K562 (cell line): Measurements from ENCODE around the gene RPUSD1. TPM values are rescaled to one million over a fixed set of nuclear protein-coding genes. Genes with fewer than 3 reads are reported as not detected.
A peak's percentile ranks its signal among the peaks of the same experiment; 100 is the strongest.

ENCODE experiments used
- ATAC-seq: fragments of 200-7000 bp; cut with Tn5 transposase; 3 replicates; pipeline ENCODE4 v1.9.1; 2020; ENCODE audit warnings: moderate library complexity
- BruUV-seq: library from RNA; stranded (reverse); fragments of 400-500 nt; replicated peaks from 2 replicates; lab custom pipeline; 2021; lab: Mats Ljungman, UMichigan
- CTCF ChIA-PET: fragments of 300-600 bp; formaldehyde crosslinking; extraction: SDS; loops from one replicate; lab custom pipeline; 2021; ENCODE audit warnings: low intra/inter-chr PET ratio; lab: Yijun Ruan, JAX
- POLR2A ChIA-PET: fragments of 300-600, 350-650 bp; sonication (Branson Sonifier 250); formaldehyde crosslinking; extraction: SDS; loops from one replicate; lab custom pipeline; 2021; ENCODE audit warnings: antibody characterized with exemption, inconsistent platforms; lab: Yijun Ruan, JAX
- DNase-seq, 4 experiments: peaks; one replicate each; pipeline versions ENCODE4 v3.0.0 to v3.0.0-alpha.2; 2011 to 2018; ENCODE audit warnings: low spot score in 3 of 4, mixed read lengths in 3 of 4; ENCODE audit errors: extremely low read depth in 1 of 4
- FAIRE-seq: peaks from 2 replicates; lab custom pipeline; 2011; peaks lifted over from hg19 to GRCh38; lab: Jason Lieb, UNC
- H2AFZ ChIP-seq: 2 replicates; pipeline ENCODE4 v1.6.0; 2011; ENCODE audit warnings: low read depth, low read length, control low read depth, inconsistent platforms
- H3K27ac ChIP-seq: fragments of 200-600 bp; 3 replicates; pipeline ENCODE4 v1.8.0; 2011; ENCODE audit warnings: low read depth, mild to moderate bottlenecking, control low read depth, inconsistent platforms, low read length, moderate library complexity, mixed read lengths; ENCODE audit errors: extremely low read depth
- H3K27me3 ChIP-seq, 2 experiments: fragments of 300-600 bp in 1 of 2; 2 replicates in 1 of 2; 3 replicates in 1 of 2; pipeline versions ENCODE4 v1.6.0 to v1.8.0; 2011; ENCODE audit warnings: inconsistent platforms in 2 of 2, low read length in 2 of 2, mild to moderate bottlenecking in 1 of 2, mixed read lengths in 1 of 2, moderate library complexity in 1 of 2; ENCODE audit not compliant: control insufficient read depth in 2 of 2, insufficient read depth in 2 of 2
- H3K36me3 ChIP-seq: fragments of 300-600 bp; 3 replicates; pipeline ENCODE4 v1.8.0; 2011; ENCODE audit warnings: mild to moderate bottlenecking, low read length, inconsistent platforms; ENCODE audit not compliant: control insufficient read depth, insufficient read depth
- H3K4me1 ChIP-seq, 2 experiments: fragments of 200-600 bp in 1 of 2; replicated peaks in 1 of 2; 2 replicates in 1 of 2; 3 replicates in 1 of 2; pipeline versions ENCODE4 v1.5.1 to v1.8.0; 2011; ENCODE audit warnings: inconsistent platforms in 2 of 2, low read length in 2 of 2, mild to moderate bottlenecking in 1 of 2, mixed read lengths in 1 of 2, moderate library complexity in 1 of 2; ENCODE audit not compliant: control insufficient read depth in 2 of 2, insufficient read depth in 2 of 2
- H3K4me2 ChIP-seq: 2 replicates; pipeline ENCODE4 v1.6.1; 2011; ENCODE audit warnings: low read length, control low read depth, inconsistent platforms, mixed read lengths; ENCODE audit not compliant: insufficient read depth
- H3K4me3 ChIP-seq: fragments of 200-600 bp; sonication (generic), shearing (Covaris generic); 2 replicates; pipeline ENCODE4 v1.5.1; 2016; ENCODE audit warnings: control low read depth, inconsistent platforms
- H3K79me2 ChIP-seq: fragments of 200-600 bp; 3 replicates; pipeline ENCODE4 v1.8.0; 2011; ENCODE audit warnings: low read length, inconsistent platforms; ENCODE audit not compliant: control insufficient read depth, insufficient read depth
- H3K9ac ChIP-seq, 2 experiments: 2 replicates each; pipeline versions ENCODE4 v1.6.0 to v1.6.1; 2011; ENCODE audit warnings: low read depth in 2 of 2, low read length in 2 of 2, control low read depth in 1 of 2, inconsistent platforms in 1 of 2, mild to moderate bottlenecking in 1 of 2, mixed read lengths in 1 of 2; ENCODE audit not compliant: insufficient read depth in 1 of 2
- H3K9me1 ChIP-seq: one replicate; pipeline ENCODE4 v1.6.0; 2011; ENCODE audit warnings: inconsistent platforms, mild to moderate bottlenecking, low read length, moderate library complexity; ENCODE audit not compliant: control insufficient read depth, insufficient read depth
- H3K9me3 ChIP-seq: replicated peaks from 2 replicates; pipeline ENCODE4 v1.5.1; 2011; ENCODE audit warnings: low read depth, low read length, inconsistent platforms; ENCODE audit not compliant: control insufficient read depth, insufficient read depth
- H4K20me1 ChIP-seq: replicated peaks from 2 replicates; pipeline ENCODE4 v1.6.1; 2011; ENCODE audit warnings: low read length, inconsistent platforms, mixed read lengths; ENCODE audit not compliant: control insufficient read depth, insufficient read depth
- BMI1 ChIP-seq: fragments of 150-350 bp; IDR thresholded peaks from 2 replicates; pipeline ENCODE4 v1.6.1; 2014; ENCODE audit warnings: low read length
- ILK ChIP-seq: fragments of 450-650 bp; IDR thresholded peaks from 2 replicates; pipeline ENCODE4 v1.6.1; 2016; ENCODE audit warnings: missing genetic modification characterization, low read depth, mild to moderate bottlenecking, missing compliant biosample characterization, moderate library complexity, borderline replicate concordance
- IRF2 ChIP-seq: sonication (generic); formaldehyde crosslinking; IDR thresholded peaks from 2 replicates; pipeline ENCODE4 v1.8.1; 2022; ENCODE audit warnings: mild to moderate bottlenecking, missing genetic modification reagents
- RBFOX2 ChIP-seq: fragments of 200-400 bp; formaldehyde crosslinking; IDR thresholded peaks from 2 replicates; pipeline ENCODE4 v1.6.1; 2017; ENCODE audit warnings: low read depth, mild to moderate bottlenecking, low read length, moderate library complexity
- WGBS: fragments of 100-300 bp; shearing (Covaris generic); methylation state at CpG from one replicate; pipeline ENCODE4 v1.1.6; 2016; ENCODE audit warnings: low coverage, mixed read lengths; ENCODE audit not compliant: insufficient coverage; ENCODE audit errors: missing lambda C conversion rate; 5-methylcytosine and 5-hydroxymethylcytosine counted together
- in situ Hi-C: fragments of 300-500 bp; cut with MboI; formaldehyde crosslinking; loops from 4 replicates; pipeline ENCODE4 v1.15.0; 2018; ENCODE audit warnings: inconsistent platforms, mixed read lengths
- intact Hi-C: fragments of 100-400 bp; cut with micrococcal nuclease; formaldehyde crosslinking; loops from 2 replicates; pipeline ENCODE4 v1.14.2; 2022
- polyA plus RNA-seq, 8 experiments: library from polyadenylated mRNA; depleted of rRNA in 4 of 8; stranded (reverse) in 5 of 8; unstranded in 3 of 8; fragments of >200 nt; fragmentation: Nextera tagmentation in 2 of 8; fragmentation: Illumina TruSeq in 1 of 8; extraction: Ambion mirVana in 2 of 8; extraction: Trizol in 1 of 8; gene quantifications; 2 replicates each; pipeline versions ENCODE4 v1.2.1 to v1.2.3, GENCODE V29; 2011 to 2014; ENCODE audit warnings: inconsistent platforms in 1 of 8, missing spikeins in 1 of 8
- total RNA-seq, 7 experiments: library from RNA; depleted of rRNA in 6 of 7; stranded (reverse); fragments of >200 nt in 6 of 7; fragmentation: Illumina TruSeq in 2 of 7; extraction: Trizol in 2 of 7; gene quantifications; 2 replicates each; pipeline versions ENCODE4 v1.2.1 to v1.2.3, GENCODE V29; 2011 to 2021; ENCODE audit warnings: low replicate concordance in 1 of 7

Gene RPUSD1
- total and polyA plus RNA-seq, 9 of the 15 experiments (the other 6 are each of a cell fraction or from before 2014, with no cell fraction given), result 0.45 to 56.6 (median 12.0) TPM

GRCh38 chr16:791131-791530, 3.0 kb upstream of the RPUSD1 start:
- Histone ChIP-seq H3K9me1 (no peaks in the 10 kb centered on the region), H4K20me1 (0 out of 2 replicates have a peak, but pooled peaks cover 4% of the 10 kb centered on the region), H3K79me2 (peaks cover 29% of the 10 kb centered on the region), H3K4me3 (no peak overlapping the region), H3K36me3 (peaks cover 67% of the 10 kb centered on the region; the same call in 2 of the 3 replicates), H3K9ac (0 out of 4 replicates have a peak overlapping the region, but pooled peaks of 1 of the 2 experiments have one; percentile 31), H3K27ac (no peak overlapping the region), H3K27me3 (no peaks in the 10 kb centered on the region), H2AFZ (no peak overlapping the region), H3K4me2 (no peak overlapping the region), H3K9me3 (no peaks in the 10 kb centered on the region), H3K4me1 (peaks cover 13 to 92% of the 10 kb centered on the region in 2 experiments; a peak in 4 of 5 replicates)
- intact Hi-C loops, result no loop called here
- ChIA-PET POLR2A (no interaction called here), CTCF (no interaction called here)
- DNase-seq, result no peak
- in situ Hi-C loops, result no loop called here
- no TSS peak for BruUV-seq
- ATAC-seq, result no peak
- TF ChIP-seq RBFOX2 (peak; percentile 20; the same call in 1 of the 2 replicates), ILK (tag) (no peak)
- FAIRE-seq, result no peak
- 98% methylated on average over 23 of the region's 23 CpGs for WGBS

- intact Hi-C loops, result no loop called here
- peaks cover 4% of the 10 kb centered on the region; the same call in 1 of the 2 replicates for H4K20me1 ChIP-seq
- ChIA-PET POLR2A (interaction anchor here (0.6 to 1.3 kb wide), 3 partner anchors 11 to 83 kb away, joined by 3 to 5 read pairs (median 3); no protein-coding TSS in a partner anchor), CTCF (no interaction called here)
- WGBS, result 94% methylated on average over 7 of the region's 17 CpGs
- no peaks in the 10 kb centered on the region for H3K27me3 ChIP-seq
- ATAC-seq (no peak), FAIRE-seq (no peak), DNase-seq (no peak)
- in situ Hi-C loops, result no loop called here
- peaks cover 29% of the 10 kb centered on the region for H3K79me2 ChIP-seq
- peak overlapping the region in 1 of 2 experiments; percentile 29; a peak in 1 of 4 replicates for H3K9ac ChIP-seq
- no peak overlapping the region for H3K4me3 ChIP-seq
- H3K27ac ChIP-seq, result no peak overlapping the region
- H3K9me1 ChIP-seq, result no peaks in the 10 kb centered on the region
- H3K9me3 ChIP-seq, result no peaks in the 10 kb centered on the region
- BruUV-seq, result no TSS peak
- no peak overlapping the region for H2AFZ ChIP-seq
- H3K4me1 ChIP-seq, result peaks cover 11 to 94% of the 10 kb centered on the region in 2 experiments; a peak in 4 of 5 replicates
- H3K36me3 ChIP-seq, result peaks cover 74% of the 10 kb centered on the region; the same call in 2 of the 3 replicates
- no peak overlapping the region for H3K4me2 ChIP-seq
- no peak for TF ChIP-seq BMI1
- TF ChIP-seq IRF2 (CRISPR knock-in tag), result no peak
Observed at GRCh38 chr16:790086-790485, 1.9 kb upstream of the RPUSD1 start.
